Endothelial cell of umbilical vein (primary cell): ENCODE data around the gene CNTN5.

ENCODE experiments used
- CTCF ChIP-seq, 2 donors: IDR thresholded peaks; 1 replicate in 1 of 2; 2 replicates in 1 of 2; pipeline ENCODE4 v1.5.1; 2011; ENCODE audit warnings: low read length in 2 of 2, mild to moderate bottlenecking in 2 of 2, moderate library complexity in 2 of 2, control low read depth in 1 of 2, inconsistent platforms in 1 of 2, low read depth in 1 of 2; ENCODE audit not compliant: insufficient read depth in 1 of 2; ENCODE audit errors: extremely low read depth in 1 of 2
- EZH2 ChIP-seq: IDR thresholded peaks from 2 replicates; pipeline ENCODE4 v1.6.1; 2012; ENCODE audit warnings: borderline replicate concordance, low read depth, mild to moderate bottlenecking, moderate library complexity, low read length, inconsistent platforms; ENCODE audit not compliant: severe bottlenecking
- JUN ChIP-seq: IDR thresholded peaks from 2 replicates; pipeline ENCODE4 v1.6.1; 2011; ENCODE audit warnings: borderline replicate concordance, low read depth; ENCODE audit not compliant: insufficient read length, insufficient read depth
- MAX ChIP-seq: IDR thresholded peaks from 2 replicates; pipeline ENCODE4 v1.6.1; 2011; ENCODE audit not compliant: insufficient read depth, insufficient read length
- MYC ChIP-seq: IDR thresholded peaks from one replicate; pipeline ENCODE4 v1.6.1; 2011; ENCODE audit warnings: mild to moderate bottlenecking, low read depth, low read length
- POLR2A ChIP-seq: IDR thresholded peaks from 2 replicates; pipeline ENCODE4 v1.6.1; 2012; ENCODE audit warnings: low read depth, mild to moderate bottlenecking, control low read depth, low read length
- POLR2AphosphoS5 ChIP-seq: IDR thresholded peaks from 2 replicates; pipeline ENCODE4 v1.6.1; 2012; ENCODE audit warnings: low read depth, mild to moderate bottlenecking, control low read depth, low read length, moderate library complexity; ENCODE audit not compliant: insufficient read depth

GRCh38 chr11:99142237-99142636 is 121.5 kb downstream of the CNTN5 start:
- TF ChIP-seq EZH2 = no peak
- TF ChIP-seq CTCF (IDR thresholded peaks at IDR 0.05; ENCODE audit: extremely low read depth in 1 of 2, insufficient read depth in 1 of 2, low read depth in 1 of 2, low read length in 2 of 2) = no peak
- TF ChIP-seq POLR2A = no peak
- TF ChIP-seq POLR2AphosphoS5 = no peak
- no peak for TF ChIP-seq MYC
- TF ChIP-seq MAX = no peak
- TF ChIP-seq JUN = no peak
